Heart left ventricle (tissue), 16 donors: ENCODE results near the gene FAAP24. TPM values are rescaled to one million over a fixed set of nuclear protein-coding genes. Genes with fewer than 3 reads are reported as not detected.

Experiments used
- ATAC-seq, 4 donors: fragments of 200-7000 bp; cut with Tn5 transposase; one replicate each; pipeline ENCODE4 v1.9.1; 2020 to 2022; ENCODE audit warnings: moderate library complexity in 4 of 4, mild to moderate bottlenecking in 3 of 4, moderate number of reproducible peaks in 1 of 4
- DNase-seq, 5 donors: peaks; one replicate each; pipeline ENCODE4 v3.0.0-alpha.2; 2020
- H3K27ac ChIP-seq, 12 donors: fragments of 200-600 bp; sonication (generic) in 4 of 12; one replicate each; pipeline versions ENCODE4 v1.5.0 to v1.8.0; 2016 to 2022; ENCODE audit warnings: mild to moderate bottlenecking in 2 of 12
- H3K27me3 ChIP-seq, 9 donors: fragments of 200-600 bp; sonication (generic) in 2 of 9; one replicate each; pipeline versions ENCODE4 v1.5.1 to v1.8.0; 2016 to 2022; ENCODE audit warnings: mild to moderate bottlenecking in 3 of 9
- H3K36me3 ChIP-seq, 9 donors: fragments of 200-600 bp; sonication (generic) in 2 of 9; one replicate each; pipeline versions ENCODE4 v1.5.0 to v1.8.0; 2018 to 2022; ENCODE audit warnings: mild to moderate bottlenecking in 2 of 9
- H3K4me1 ChIP-seq, 12 donors: fragments of 200-600 bp; sonication (generic) in 4 of 12; one replicate each; pipeline versions ENCODE4 v1.5.0 to v1.8.0; 2016 to 2022; ENCODE audit warnings: mild to moderate bottlenecking in 3 of 12
- H3K4me3 ChIP-seq, 12 donors: fragments of 200-600 bp; sonication (generic) in 4 of 12; one replicate each; pipeline versions ENCODE4 v1.5.0 to v1.8.0; 2017 to 2022; ENCODE audit warnings: mild to moderate bottlenecking in 9 of 12, moderate library complexity in 4 of 12
- H3K9me3 ChIP-seq, 12 donors: fragments of 200-600 bp; sonication (generic) in 4 of 12; one replicate each; pipeline versions ENCODE4 v1.5.0 to v1.8.0; 2016 to 2022; ENCODE audit warnings: mild to moderate bottlenecking in 1 of 12
- CTCF ChIP-seq, 12 donors: fragments of 200-600 bp; sonication (generic) in 4 of 12; IDR thresholded peaks; one replicate each; pipeline versions ENCODE4 v1.5.0 to v1.8.0; 2018 to 2022; ENCODE audit warnings: antibody characterized with exemption in 12 of 12, mild to moderate bottlenecking in 5 of 12
- POLR2A ChIP-seq, 2 donors: fragments of 450-650 bp; IDR thresholded peaks; one replicate each; pipeline ENCODE4 v1.6.1; 2017; ENCODE audit warnings: antibody characterized with exemption in 2 of 2, mild to moderate bottlenecking in 2 of 2, moderate library complexity in 2 of 2
- WGBS, 4 donors: extraction: QIAGEN DNeasy Blood & Tissue Kit in 2 of 4; methylation state at CpG; one replicate each; pipeline versions ENCODE4 v1.1.5 to v1.1.7; 2013 to 2018; 5-methylcytosine and 5-hydroxymethylcytosine counted together
- intact Hi-C, 10 donors: fragments of 100-400 bp; cut with DNase I; formaldehyde crosslinking; loops; one replicate each; pipeline versions ENCODE4 v1.11.1 to v1.14.2; 2022
- polyA plus RNA-seq, 2 donors: library from polyadenylated mRNA; stranded (reverse); fragments of 200-250 nt; gene quantifications; one replicate each; pipeline ENCODE4 v1.2.3, GENCODE V29; 2013
- total RNA-seq, 9 donors: library from RNA; depleted of rRNA in 2 of 9; stranded (reverse); fragments of >200 nt in 2 of 9; fragmentation: NEBNext Ultra II Directional in 3 of 9; extraction: Animal tissue kit (Norgen Biotek cat#: 25700) in 3 of 9; gene quantifications; one replicate each; pipeline versions ENCODE4 v1.1.0 to v1.2.4, GENCODE V29; 2016 to 2023
- donor health status: ischemic (EF 13 %, LVEDD 7.1; RV severe dilation, severe dysfunction).
- donor health status: healthy with polysubstance abuse.
- donor health status: DM: no; HTN: yes; CAD: no.
- donor health status: DM: no; HTN: no; CAD: no.
- donor health status: ischemic (EF 25% LVEDD 6.9; RV normal size, moderate dysfunction).
- donor health status: ischemic (EF 25% LVEDD 5.7; RV mildly dilated, moderate dysfunction).
- donor health status: healthy.
- donor health status: DM: yes; HTN: yes; CAD: no.
- donor health status: ischemic (EF 35%, LVEDD 5.7; RV mildly dilated, moderate dysfunction).
- donor health status: nonischemic (EF 11% LVEDD 7.7; RV severe dilation, severe dysfunction).
- donor health status: DM: yes; HTN: yes; CAD: no.
- donor health status: PGD.
- donor health status: ischemic (EF 29% LVEDD 5.4; RV normal size, mild dysfunction).
- donor health status: nonischemic (EF 23%, LVEDD 6.1; RV moderate dilation, normal function).

The FAAP24 gene
- total and polyA plus RNA-seq, 11 donors, result 0.25 to 2.6 (median 0.67) TPM; not detected in 3

- H3K27me3 ChIP-seq, result no peaks in the 10 kb centered on the region
- no peaks in the 10 kb centered on the region for H3K4me1 ChIP-seq
- DNase-seq (no peak), ATAC-seq (no peak)
- intact Hi-C loops, result no loop called here
- WGBS, 4 donors, result 65 to 91% (median 81%) methylated on average over 3 of the region's 3 CpGs
- no peak overlapping the region for H3K27ac ChIP-seq
- peaks cover 0 to 94% (median 68%) of the 10 kb centered on the region in 9 donors for H3K36me3 ChIP-seq
- H3K9me3 ChIP-seq, result no peaks in the 10 kb centered on the region
- H3K4me3 ChIP-seq, result no peak overlapping the region
- no peak for TF ChIP-seq POLR2A (IDR thresholded peaks at IDR 0.05)
- no peak for TF ChIP-seq CTCF (IDR thresholded peaks at IDR 0.05)
These were observed 26.8 kb upstream of the FAAP24 start for GRCh38 chr19:32945260-32945659.

- TF ChIP-seq POLR2A (IDR thresholded peaks at IDR 0.05) (no peak), CTCF (IDR thresholded peaks at IDR 0.05) (no peak)
- intact Hi-C loops, result no loop called here
- Histone ChIP-seq H3K27ac (no peak overlapping the region), H3K4me1 (peaks cover 0 to 19% (median 9%) of the 10 kb centered on the region in 12 donors), H3K9me3 (no peaks in the 10 kb centered on the region), H3K27me3 (no peaks in the 10 kb centered on the region), H3K4me3 (no peak overlapping the region), H3K36me3 (peaks cover 0 to 54% (median 43%) of the 10 kb centered on the region in 9 donors)
- no peak for ATAC-seq
- 94 to 98% (median 95%) methylated on average over 9 of the region's 9 CpGs for WGBS, 4 donors
- DNase-seq, result no peak
These were observed 5.3 kb upstream of the FAAP24 start for GRCh38 chr19:32966750-32967149.

- intact Hi-C loops, result no loop called here
- ATAC-seq, result no peak
These were observed 2.5 kb upstream of the FAAP24 start for GRCh38 chr19:32969549-32969948.

More at GRCh38 chr19:32969549-32969948, 2.5 kb upstream of the FAAP24 start:
- no peak overlapping the region for H3K27ac ChIP-seq
- no peak overlapping the region for H3K4me3 ChIP-seq
- 90 to 94% (median 92%) methylated on average over 5 to 10 of the region's 10 CpGs for WGBS, 4 donors
- DNase-seq, result no peak
- no peaks in the 10 kb centered on the region for H3K9me3 ChIP-seq
- peaks cover 0 to 22% (median 10%) of the 10 kb centered on the region in 12 donors for H3K4me1 ChIP-seq
- TF ChIP-seq CTCF (IDR thresholded peaks at IDR 0.05) (no peak), POLR2A (IDR thresholded peaks at IDR 0.05) (no peak)
- peaks cover 0 to 29% (median 19%) of the 10 kb centered on the region in 9 donors for H3K36me3 ChIP-seq
- no peaks in the 10 kb centered on the region for H3K27me3 ChIP-seq
